OCI-LY7 (cell line): ENCODE data around the gene PRKG1.

Experiments
- CTCF ChIP-seq: fragments of 200-600 bp; sonication (generic); conservative IDR thresholded peaks from 2 replicates; pipeline ENCODE4 v1.5.1; 2014; ENCODE audit warnings: mild to moderate bottlenecking, antibody characterized with exemption, low read length, moderate library complexity, mixed read lengths
- EZH2phosphoT487 ChIP-seq: fragments of 200-600 bp; sonication (generic); IDR thresholded peaks from 2 replicates; pipeline ENCODE4 v1.6.1; 2018; ENCODE audit warnings: low read depth, borderline replicate concordance, mild to moderate bottlenecking, mixed run types, antibody characterized with exemption, low read length, moderate library complexity, mixed read lengths

- TF ChIP-seq EZH2phosphoT487 = no peak
- TF ChIP-seq CTCF = no peak
Measured at GRCh38 chr10:51705774-51706173, 631.5 kb downstream of the PRKG1 start.
